K562 (cell line): ENCODE measurements around the gene NDUFS6.

Experiments used
- CCAR2 ChIP-seq: fragments of 200-400 bp; formaldehyde crosslinking; IDR thresholded peaks from 2 replicates; pipeline ENCODE4 v1.6.1; 2017; ENCODE audit warnings: mild to moderate bottlenecking, low read depth, low read length
- CTCFL ChIP-seq: IDR thresholded peaks from 2 replicates; pipeline ENCODE4 v1.6.1; 2011; ENCODE audit warnings: borderline replicate concordance, low read depth, mild to moderate bottlenecking, moderate library complexity, low read length; ENCODE audit not compliant: insufficient read depth, poor library complexity, severe bottlenecking
- FIP1L1 ChIP-seq: fragments of 200-400 bp; formaldehyde crosslinking; IDR thresholded peaks from 2 replicates; pipeline ENCODE4 v1.6.1; 2018; ENCODE audit warnings: mild to moderate bottlenecking, low read depth, low read length; ENCODE audit not compliant: poor library complexity, severe bottlenecking
- IFI16 ChIP-seq: fragments of 250-450 bp; sonication (Bioruptor Pico); IDR thresholded peaks from 2 replicates; pipeline ENCODE4 v2.1.2; 2022; ENCODE audit warnings: mild to moderate bottlenecking, inconsistent platforms
- NR2F6 ChIP-seq: fragments of 450-650 bp; formaldehyde crosslinking; IDR thresholded peaks from 2 replicates; pipeline ENCODE4 v1.4.0; 2020; ENCODE audit warnings: mild to moderate bottlenecking
- SRF ChIP-seq, 2 experiments: fragments of 250-450, 450-650 bp in 1 of 2; sonication (Bioruptor Pico) in 1 of 2; sonication (generic) in 1 of 2; formaldehyde crosslinking; IDR thresholded peaks; 2 replicates each; pipeline versions ENCODE4 v1.5.0 to v1.5.1; 2020 to 2022; ENCODE audit warnings: mild to moderate bottlenecking in 1 of 2, missing genetic modification reagents in 1 of 2
- USF1 ChIP-seq: sonication (generic); formaldehyde crosslinking; IDR thresholded peaks from 2 replicates; pipeline ENCODE4 v1.9.0; 2022; ENCODE audit warnings: mild to moderate bottlenecking, missing genetic modification reagents
- ZBTB11 ChIP-seq, 3 experiments: fragments of 200-800 bp in 1 of 3; fragments of 250-450 bp in 1 of 3; fragments of 450-650 bp in 1 of 3; sonication (Bioruptor Pico) in 1 of 3; sonication (Bioruptor generic) in 1 of 3; formaldehyde crosslinking in 1 of 3; IDR thresholded peaks; 2 replicates each; pipeline versions ENCODE4 v1.6.1 to v1.8.0; 2016 to 2022; ENCODE audit warnings: mild to moderate bottlenecking in 2 of 3, missing genetic modification characterization in 2 of 3, missing compliant biosample characterization in 1 of 3, moderate library complexity in 1 of 3
- ZBTB9 ChIP-seq: fragments of 450-650 bp; formaldehyde crosslinking; IDR thresholded peaks from 2 replicates; pipeline ENCODE4 v1.4.0; 2020; ENCODE audit warnings: mild to moderate bottlenecking, moderate library complexity

- TF ChIP-seq ZBTB9 (CRISPR knock-in tag), result no peak
- no peak for TF ChIP-seq SRF (CRISPR knock-in tag; IDR thresholded peaks at IDR 0.05)
- TF ChIP-seq ZBTB11 (CRISPR knock-in tag; IDR thresholded peaks at IDR 0.05), result no peak
- TF ChIP-seq NR2F6 (CRISPR knock-in tag), result no peak
- no peak for TF ChIP-seq CTCFL
- TF ChIP-seq IFI16, result no peak
- TF ChIP-seq FIP1L1, result no peak
- no peak for TF ChIP-seq USF1 (CRISPR knock-in tag)
- TF ChIP-seq CCAR2, result no peak
These were observed 16.2 kb downstream of the NDUFS6 start for GRCh38 chr5:1817261-1818043.
